SK-N-MC (cell line): ENCODE data around the gene TGFB2.

Experiments used
- EZH2 ChIP-seq: fragments of 200-600 bp; sonication (generic); IDR thresholded peaks from one replicate; pipeline ENCODE4 v1.6.1; 2017; ENCODE audit warnings: antibody characterized with exemption
- FOXP2 ChIP-seq: optimal IDR thresholded peaks from 2 replicates; pipeline ENCODE3; 2011; ENCODE audit warnings: mild to moderate bottlenecking, moderate library complexity; ENCODE audit not compliant: insufficient read depth; ENCODE audit errors: extremely low read length, control extremely low read depth
- POLR2AphosphoS5 ChIP-seq: IDR thresholded peaks from 2 replicates; pipeline ENCODE4 v1.6.1; 2012; ENCODE audit warnings: mild to moderate bottlenecking, low read depth, low read length, borderline replicate concordance

GRCh38 chr1:218345673-218346390, 696 bp downstream of the TGFB2 start:
- TF ChIP-seq EZH2 (no peak), FOXP2 (no peak), POLR2AphosphoS5 (no peak)
